HFFc6 (cell line): ENCODE results near the gene TSC22D2. TPM values are rescaled to one million over a fixed set of nuclear protein-coding genes. Genes with fewer than 3 reads are reported as not detected.
"Not testable (repeated sequence)": the region's sequence is repeated elsewhere in the genome, so short reads cannot be mapped to it uniquely, and the experiment has no call there.

Experiments used
- DNase-seq: peaks from one replicate; pipeline ENCODE4 v3.0.0-alpha.2; 2018
- H3K27ac Mint-ChIP-seq: 2 replicates; pipeline ENCODE4 v1.8.0; 2020; ENCODE audit warnings: mild to moderate bottlenecking, mixed read lengths
- H3K27me3 Mint-ChIP-seq: 2 replicates; pipeline ENCODE4 v1.8.0; 2021; ENCODE audit warnings: mild to moderate bottlenecking, moderate library complexity, mixed read lengths; ENCODE audit not compliant: insufficient read depth
- H3K36me3 Mint-ChIP-seq: 2 replicates; pipeline ENCODE4 v1.8.0; 2021; ENCODE audit warnings: low read depth, mixed read lengths
- H3K4me1 Mint-ChIP-seq: 2 replicates; pipeline ENCODE4 v1.8.0; 2020; ENCODE audit warnings: low read depth, mixed read lengths
- H3K4me3 Mint-ChIP-seq: 2 replicates; pipeline ENCODE4 v1.8.0; 2020; ENCODE audit warnings: mild to moderate bottlenecking, moderate library complexity, mixed read lengths
- H3K9me3 Mint-ChIP-seq: 2 replicates; pipeline ENCODE4 v1.8.0; 2020; ENCODE audit warnings: mild to moderate bottlenecking, mixed read lengths
- CTCF ChIP-seq: fragments of 200-600 bp; sonication (generic); IDR thresholded peaks from 2 replicates; pipeline ENCODE4 v1.5.0; 2021; ENCODE audit warnings: antibody characterized with exemption, mild to moderate bottlenecking
- total RNA-seq, 6 experiments: library from RNA; stranded (reverse); fragmentation: NEBNext Ultra II Directional; extraction: Animal tissue kit (Norgen Biotek cat#: 25700); gene quantifications; 2 replicates in 1 of 6; 3 replicates in 5 of 6; pipeline ENCODE4 v1.2.3, GENCODE V29; 2021

TSC22D2 gene
- total RNA-seq, 6 experiments from 2014 or later, result 56.8 to 81.2 (median 63.0) TPM

GRCh38 chr3:150472421-150472820 lies 64.3 kb downstream of the TSC22D2 start:
- peaks cover 3% of the 10 kb centered on the region for H3K27me3 Mint-ChIP-seq
- DNase-seq, result no peak
- H3K27ac Mint-ChIP-seq, result no peak overlapping the region
- H3K4me1 Mint-ChIP-seq, result peaks cover 31% of the 10 kb centered on the region
- TF ChIP-seq CTCF, result no peak
- no peak overlapping the region for H3K4me3 Mint-ChIP-seq
- H3K9me3 Mint-ChIP-seq, result peaks cover 20% of the 10 kb centered on the region
- peaks cover 44% of the 10 kb centered on the region for H3K36me3 Mint-ChIP-seq

GRCh38 chr3:150473161-150473560 lies 65.1 kb downstream of the TSC22D2 start:
- peaks cover 20% of the 10 kb centered on the region for H3K9me3 Mint-ChIP-seq
- H3K27me3 Mint-ChIP-seq, H3K4me3 Mint-ChIP-seq, H3K27ac Mint-ChIP-seq, DNase-seq: not testable (repeated sequence)
- H3K36me3 Mint-ChIP-seq, result peaks cover 48% of the 10 kb centered on the region
- peaks cover 23% of the 10 kb centered on the region for H3K4me1 Mint-ChIP-seq

- Mint-ChIP-seq H3K4me1 (no peaks in the 10 kb centered on the region), H3K4me3 (no peak overlapping the region), H3K9me3 (peaks cover 17% of the 10 kb centered on the region), H3K27ac (no peak overlapping the region), H3K27me3 (peaks cover 2% of the 10 kb centered on the region; the same call in 1 of the 2 replicates), H3K36me3 (peaks cover 44% of the 10 kb centered on the region)
- no peak for DNase-seq
- TF ChIP-seq CTCF, result no peak
Observed at GRCh38 chr3:150479370-150479769, 71.3 kb downstream of the TSC22D2 start.

- no peak for TF ChIP-seq CTCF
- peaks cover 21% of the 10 kb centered on the region for H3K9me3 Mint-ChIP-seq
- H3K4me3 Mint-ChIP-seq, result no peak overlapping the region
- no peaks in the 10 kb centered on the region for H3K4me1 Mint-ChIP-seq
- H3K36me3 Mint-ChIP-seq, result peaks cover 41% of the 10 kb centered on the region
- H3K27ac Mint-ChIP-seq, result no peak overlapping the region
- DNase-seq, result no peak
- H3K27me3 Mint-ChIP-seq, result peaks cover under 1% of the 10 kb centered on the region; the same call in 1 of the 2 replicates
Observed at GRCh38 chr3:150480877-150481276, 72.8 kb downstream of the TSC22D2 start.

- H3K4me3 Mint-ChIP-seq, result no peak overlapping the region
- no peak overlapping the region for H3K27ac Mint-ChIP-seq
- DNase-seq, result no peak
- TF ChIP-seq CTCF, result no peak
- peaks cover 45% of the 10 kb centered on the region for H3K36me3 Mint-ChIP-seq
- no peaks in the 10 kb centered on the region for H3K27me3 Mint-ChIP-seq
- H3K4me1 Mint-ChIP-seq, result no peaks in the 10 kb centered on the region
- H3K9me3 Mint-ChIP-seq, result peaks cover 24% of the 10 kb centered on the region
Observed at GRCh38 chr3:150483226-150483625, 75.1 kb downstream of the TSC22D2 start.

- no peaks in the 10 kb centered on the region for H3K27me3 Mint-ChIP-seq
- H3K4me1 Mint-ChIP-seq, result peaks cover 5% of the 10 kb centered on the region; the same call in 1 of the 2 replicates
- no peak overlapping the region for H3K27ac Mint-ChIP-seq
- H3K4me3 Mint-ChIP-seq, result no peak overlapping the region
- TF ChIP-seq CTCF, result no peak
- no peak for DNase-seq
- peaks cover 45% of the 10 kb centered on the region for H3K36me3 Mint-ChIP-seq
- H3K9me3 Mint-ChIP-seq, result peaks cover 24% of the 10 kb centered on the region
Observed at GRCh38 chr3:150484410-150484809, 76.3 kb downstream of the TSC22D2 start.
